Activated CD4-positive, CD25-positive, alpha-beta regulatory T cell treated with anti-CD3 and anti-CD28 coated beads, Interleukin-2, amount 50 U/mL, for 16 hours (primary cell): ENCODE results near the gene DPP6.
"Not testable (repeated sequence)": the region's sequence is repeated elsewhere in the genome, so short reads cannot be mapped to it uniquely, and the experiment has no call there.

Source experiments
- DNase-seq: peaks from one replicate; pipeline ENCODE4 v3.0.0-alpha.2; 2020; ENCODE audit warnings: low read depth, low spot score

Gene DPP6

GRCh38 chr7:154148791-154149516, 96.8 kb downstream of the DPP6 start:
- DNase-seq, result not testable (repeated sequence)

GRCh38 chr7:154150656-154151055, 98.5 kb downstream of the DPP6 start:
- not testable (repeated sequence) for DNase-seq

GRCh38 chr7:154151306-154151705, 99.1 kb downstream of the DPP6 start:
- not testable (repeated sequence) for DNase-seq

GRCh38 chr7:154155928-154156327, 103.7 kb downstream of the DPP6 start:
- not testable (repeated sequence) for DNase-seq

- not testable (repeated sequence) for DNase-seq
Measured at GRCh38 chr7:154162921-154163320, 110.7 kb downstream of the DPP6 start.

GRCh38 chr7:154163642-154164041, 111.4 kb downstream of the DPP6 start:
- not testable (repeated sequence) for DNase-seq

- DNase-seq, result no peak
Measured at GRCh38 chr7:154167051-154167450, 114.9 kb downstream of the DPP6 start.

- no peak for DNase-seq
Measured at GRCh38 chr7:154167807-154168206, 115.6 kb downstream of the DPP6 start.

- DNase-seq, result no peak
Measured at GRCh38 chr7:154171422-154171821, 119.2 kb downstream of the DPP6 start.

GRCh38 chr7:154172236-154172635, 120.0 kb downstream of the DPP6 start:
- DNase-seq, result no peak

GRCh38 chr7:154177584-154177983, 125.4 kb downstream of the DPP6 start:
- no peak for DNase-seq

- DNase-seq, result no peak
Measured at GRCh38 chr7:154178895-154179294, 126.7 kb downstream of the DPP6 start.

GRCh38 chr7:154183482-154183881, 131.3 kb downstream of the DPP6 start:
- DNase-seq, result no peak

GRCh38 chr7:154183946-154184345, 131.7 kb downstream of the DPP6 start:
- no peak for DNase-seq

- no peak for DNase-seq
Measured at GRCh38 chr7:154186811-154187210, 134.6 kb downstream of the DPP6 start.

- DNase-seq, result no peak
Measured at GRCh38 chr7:154188330-154188729, 136.1 kb downstream of the DPP6 start.

GRCh38 chr7:154195266-154195665, 143.1 kb downstream of the DPP6 start:
- no peak for DNase-seq

GRCh38 chr7:154198481-154198880, 146.3 kb downstream of the DPP6 start:
- no peak for DNase-seq

GRCh38 chr7:154200241-154200640, 148.0 kb downstream of the DPP6 start:
- DNase-seq, result no peak

GRCh38 chr7:154202002-154202401, 149.8 kb downstream of the DPP6 start:
- no peak for DNase-seq

GRCh38 chr7:154204046-154204445, 151.8 kb downstream of the DPP6 start:
- DNase-seq, result no peak

- DNase-seq, result no peak
Measured at GRCh38 chr7:154212861-154213260, 160.7 kb downstream of the DPP6 start.

- DNase-seq, result no peak
Measured at GRCh38 chr7:154217688-154218340, 165.6 kb downstream of the DPP6 start.
